ENCODE data around the gene CFAP53.

CFAP53 gene

GRCh38 chr18:50193796-50194630 lies 72.3 kb downstream of the CFAP53 start:
- no peak for DNase-seq

DNA sequence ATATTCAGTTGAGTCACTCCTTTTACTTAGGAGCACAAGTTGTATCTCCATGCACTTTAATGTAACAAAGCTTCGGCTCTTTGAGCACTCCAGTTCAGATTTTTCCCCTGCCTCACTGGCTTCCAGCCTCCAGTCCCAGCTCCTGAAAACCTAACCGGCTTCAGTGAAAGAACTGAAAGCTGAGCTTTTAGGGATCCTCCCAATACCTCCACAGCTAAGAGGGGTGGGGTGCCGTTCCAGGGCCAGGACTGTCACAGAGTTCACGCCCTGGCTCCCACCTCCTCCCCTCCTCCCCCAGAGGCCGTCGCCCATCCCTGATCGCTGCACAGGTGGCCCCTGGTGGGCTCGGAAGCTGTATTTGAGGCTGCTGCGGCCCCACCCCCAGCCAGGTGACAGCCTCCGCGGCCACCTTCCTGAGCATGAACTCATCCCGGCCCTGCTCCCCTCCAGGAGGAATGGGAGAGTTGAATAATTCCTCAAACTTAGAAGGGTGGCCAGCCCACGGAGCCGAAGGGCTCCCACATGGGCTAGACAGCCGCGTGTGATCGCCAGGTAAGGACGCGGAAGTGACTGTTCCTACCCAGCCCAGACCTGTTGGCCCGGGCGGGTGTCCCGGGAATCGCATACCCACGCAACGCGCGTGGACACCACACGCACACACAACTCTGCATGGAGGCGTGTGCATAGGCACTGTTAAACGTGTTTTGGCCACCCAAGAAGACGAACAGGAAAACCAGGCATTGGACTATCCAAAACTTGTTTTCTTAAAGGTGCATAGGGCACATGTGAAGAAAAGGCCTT lies 73.1 kb downstream of the CFAP53 start:
- DNase-seq = no peak

DNA sequence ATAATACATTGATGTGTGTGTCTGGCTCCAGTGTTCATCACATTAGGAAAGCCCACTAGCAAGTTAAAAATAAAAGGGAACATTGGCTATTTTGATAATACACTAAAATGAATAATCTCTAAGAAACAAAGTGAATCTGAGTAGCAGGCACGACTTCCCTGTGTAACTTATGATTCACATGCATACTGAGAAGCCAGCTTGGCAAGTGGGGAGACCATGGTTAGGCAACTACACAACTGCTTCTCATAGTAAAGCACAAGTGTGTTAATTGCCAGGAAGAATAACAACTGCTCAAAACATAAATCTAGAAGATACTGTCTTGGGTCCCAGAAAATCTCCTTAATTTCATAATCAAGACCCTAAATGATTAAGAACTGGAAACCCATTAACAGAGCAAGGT lies 75.4 kb downstream of the CFAP53 start:
- no peak for DNase-seq

GRCh38 chr18:50190236-50190635 lies 76.1 kb downstream of the CFAP53 start:
- DNase-seq = no peak

DNA sequence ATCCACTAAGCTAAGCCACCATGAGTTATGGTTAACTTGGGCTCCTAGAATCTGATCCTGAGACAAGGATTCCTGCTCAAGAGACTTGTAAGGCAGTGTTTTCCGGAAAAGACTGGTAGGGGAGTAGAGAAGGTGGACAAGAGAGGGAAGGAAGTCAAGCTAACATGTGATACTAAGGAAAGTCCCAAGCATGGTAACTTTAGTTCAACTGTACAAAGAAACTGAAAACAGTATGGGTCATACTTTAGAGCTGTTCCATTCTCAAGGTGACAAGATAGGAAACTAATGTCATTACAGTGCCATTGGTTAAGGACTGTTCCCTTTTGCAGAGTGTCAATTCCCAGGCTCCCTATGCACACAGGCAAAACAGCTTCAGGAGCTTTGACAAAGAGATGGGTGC lies 77.1 kb downstream of the CFAP53 start:
- DNase-seq = no peak

GRCh38 chr18:50188652-50189051 lies 77.6 kb downstream of the CFAP53 start:
- DNase-seq = no peak

- DNase-seq = no peak
Measured at GRCh38 chr18:50187659-50188058, 78.6 kb downstream of the CFAP53 start.

- no peak for DNase-seq
Measured at GRCh38 chr18:50186385-50186784, 79.9 kb downstream of the CFAP53 start.

- DNase-seq = no peak
Measured at GRCh38 chr18:50183556-50183955, 82.7 kb downstream of the CFAP53 start.

DNA sequence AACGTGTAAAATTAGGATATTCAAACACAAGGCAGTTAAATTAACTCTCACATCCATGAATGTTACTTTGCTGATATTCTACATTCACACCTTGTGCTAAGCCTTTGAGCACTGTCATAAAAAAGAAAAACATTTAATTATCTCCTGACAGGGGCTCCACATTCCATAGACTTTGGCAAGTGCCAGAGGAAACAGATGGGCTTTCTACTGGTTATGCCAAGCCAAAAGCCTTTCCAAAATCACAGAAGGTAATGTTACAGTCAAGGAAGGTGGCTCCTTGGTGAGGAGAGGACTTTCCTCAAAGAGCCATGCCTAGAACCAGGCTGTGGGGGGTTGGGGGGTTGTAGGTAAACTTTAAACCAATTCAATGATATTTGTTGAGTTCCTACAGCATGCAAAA lies 83.8 kb downstream of the CFAP53 start:
- no peak for DNase-seq

- DNase-seq = no peak
Measured at GRCh38 chr18:50181590-50181989, 84.7 kb downstream of the CFAP53 start.

- no peak for DNase-seq
Measured at GRCh38 chr18:50179465-50179864, 86.8 kb downstream of the CFAP53 start.

DNA sequence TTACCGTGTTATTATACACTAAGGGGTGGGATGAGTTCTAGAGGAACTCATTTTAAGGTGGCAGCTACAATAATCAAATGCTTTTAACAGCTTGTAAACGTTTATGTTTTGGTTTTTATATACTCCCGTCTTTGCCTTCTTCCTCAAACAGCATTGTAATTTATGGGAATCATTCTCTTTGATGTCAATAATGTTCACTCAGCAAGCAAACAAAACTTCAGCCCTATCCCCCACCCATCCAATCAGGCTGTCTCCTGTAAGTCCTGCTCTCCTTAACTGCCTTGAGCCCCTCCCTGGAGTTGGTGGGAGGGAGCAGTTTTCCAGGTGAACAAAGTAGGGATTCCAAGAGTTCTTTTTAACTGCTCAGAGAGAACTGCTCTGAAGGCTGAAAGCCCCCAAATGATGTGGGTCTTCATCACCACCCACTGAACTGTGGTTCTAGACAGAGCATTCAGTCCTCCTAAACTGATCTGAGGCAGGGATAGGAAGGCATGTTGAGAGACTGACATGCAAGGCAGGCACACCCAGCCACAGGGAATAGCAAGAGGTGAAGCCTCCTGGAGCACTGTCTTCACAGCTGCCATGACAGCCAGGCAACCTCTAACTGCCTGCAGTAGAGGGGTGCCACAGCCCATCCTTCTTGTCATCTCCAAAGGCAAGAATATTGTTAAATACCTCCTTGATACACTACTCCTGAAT lies 88.9 kb downstream of the CFAP53 start:
- DNase-seq = no peak

Measured in activated gamma-delta T cell treated with Interleukin-2 at 50 U/mL for 16 hours (primary cell).